ENCODE data around the gene CTRL. TPM values are rescaled to one million over a fixed set of nuclear protein-coding genes. Genes with fewer than 3 reads are reported as not detected.

Gene CTRL
- total RNA-seq, 2 donors from 2014 or later, result 0.66 to 2.3 TPM

- Histone ChIP-seq H3K4me3 (ENCODE audit: low read length) (no peak overlapping the region), H3K9me3 (ENCODE audit: control insufficient read depth, low read length) (no peaks in the 10 kb centered on the region), H3K4me1 (ENCODE audit: control insufficient read depth, insufficient read depth, low read length) (no peaks in the 10 kb centered on the region), H3K27me3 (ENCODE audit: control insufficient read depth, insufficient read depth, low read length, poor library complexity, severe bottlenecking) (no peaks in the 10 kb centered on the region), H3K27ac (ENCODE audit: low read depth, low read length) (no peak overlapping the region), H3K9ac (ENCODE audit: extremely low read depth, low read length, poor library complexity, severe bottlenecking) (no peak overlapping the region), H3K36me3 (ENCODE audit: control insufficient read depth, insufficient read depth, low read length) (peaks cover 71% of the 10 kb centered on the region)
- no peak for TF ChIP-seq CTCF (conservative IDR thresholded peaks at IDR 0.05)
- H3K27me3 Mint-ChIP-seq (ENCODE audit: insufficient read depth), result no peaks in the 10 kb centered on the region
- DNase-seq, result no peak
- H3K9me3 Mint-ChIP-seq, result no peaks in the 10 kb centered on the region
- H3K36me3 Mint-ChIP-seq (ENCODE audit: low read depth), result peaks cover 50% of the 10 kb centered on the region
- no peak overlapping the region for H3K4me3 Mint-ChIP-seq
- WGBS, 2 experiments (ENCODE audit: insufficient coverage in 1 of 2, insufficient read length in 1 of 2), result 95 to 98% methylated on average over 9 of the region's 9 CpGs
- H3K4me1 Mint-ChIP-seq, result no peaks in the 10 kb centered on the region
- no peak overlapping the region for H3K27ac Mint-ChIP-seq
Measured at GRCh38 chr16:67957622-67958021, 26.0 kb upstream of the CTRL start.

GRCh38 chr16:67954421-67955196 lies 22.9 kb upstream of the CTRL start:
- H3K4me1 Mint-ChIP-seq, result no peaks in the 10 kb centered on the region

GRCh38 chr16:67953641-67954375 lies 22.1 kb upstream of the CTRL start:
- H3K36me3 Mint-ChIP-seq (ENCODE audit: low read depth), result peaks cover 41% of the 10 kb centered on the region
- H3K27me3 ChIP-seq (ENCODE audit: control insufficient read depth, insufficient read depth, low read length, poor library complexity, severe bottlenecking), result no peaks in the 10 kb centered on the region
- no peak for DNase-seq
- H3K36me3 ChIP-seq (ENCODE audit: control insufficient read depth, insufficient read depth, low read length), result peaks cover 38% of the 10 kb centered on the region
- TF ChIP-seq CTCF (conservative IDR thresholded peaks at IDR 0.05), result no peak
- no peaks in the 10 kb centered on the region for H3K4me1 Mint-ChIP-seq
- no peaks in the 10 kb centered on the region for H3K9me3 ChIP-seq (ENCODE audit: control insufficient read depth, low read length)
- WGBS, 2 experiments (ENCODE audit: insufficient coverage in 1 of 2, insufficient read length in 1 of 2), result 96 to 97% methylated on average over 5 to 7 of the region's 8 CpGs
- H3K9ac ChIP-seq (ENCODE audit: extremely low read depth, low read length, poor library complexity, severe bottlenecking), result no peak overlapping the region
- H3K27me3 Mint-ChIP-seq (ENCODE audit: insufficient read depth), result no peaks in the 10 kb centered on the region
- H3K4me1 ChIP-seq (ENCODE audit: control insufficient read depth, insufficient read depth, low read length), result no peaks in the 10 kb centered on the region
- H3K4me3 ChIP-seq (ENCODE audit: low read length), result no peak overlapping the region
- no peaks in the 10 kb centered on the region for H3K9me3 Mint-ChIP-seq
- H3K27ac ChIP-seq (ENCODE audit: low read depth, low read length), result no peak overlapping the region
- H3K27ac Mint-ChIP-seq, result peak overlapping the region; percentile 21
- H3K4me3 Mint-ChIP-seq, result no peak overlapping the region

More at GRCh38 chr16:67954421-67955196, 22.9 kb upstream of the CTRL start:
- Mint-ChIP-seq H3K9me3 (no peaks in the 10 kb centered on the region), H3K36me3 (ENCODE audit: low read depth) (peaks cover 41% of the 10 kb centered on the region), H3K27me3 (ENCODE audit: insufficient read depth) (no peaks in the 10 kb centered on the region), H3K4me3 (no peak overlapping the region), H3K27ac (no peak overlapping the region)
- Histone ChIP-seq H3K4me1 (ENCODE audit: control insufficient read depth, insufficient read depth, low read length) (no peaks in the 10 kb centered on the region), H3K36me3 (ENCODE audit: control insufficient read depth, insufficient read depth, low read length) (peaks cover 46% of the 10 kb centered on the region), H3K27me3 (ENCODE audit: control insufficient read depth, insufficient read depth, low read length, poor library complexity, severe bottlenecking) (no peaks in the 10 kb centered on the region), H3K27ac (ENCODE audit: low read depth, low read length) (no peak overlapping the region), H3K4me3 (ENCODE audit: low read length) (no peak overlapping the region), H3K9me3 (ENCODE audit: control insufficient read depth, low read length) (no peaks in the 10 kb centered on the region), H3K9ac (ENCODE audit: extremely low read depth, low read length, poor library complexity, severe bottlenecking) (no peak overlapping the region)
- DNase-seq, result no peak
- 93 to 95% methylated on average over 10 of the region's 10 CpGs for WGBS, 2 experiments (ENCODE audit: insufficient coverage in 1 of 2, insufficient read length in 1 of 2)
- TF ChIP-seq CTCF (conservative IDR thresholded peaks at IDR 0.05), result no peak
